ENCODE results near the gene ADCK2.

- TF ChIP-seq EGR1 (IDR thresholded peaks at IDR 0.05) (no peak), YY1 (IDR thresholded peaks at IDR 0.05; ENCODE audit: low read depth) (no peak), USF1 (IDR thresholded peaks at IDR 0.05) (no peak), FOXM1 (IDR thresholded peaks at IDR 0.05; ENCODE audit: borderline replicate concordance, low read depth) (no peak)
These were observed 6.4 kb downstream of the ADCK2 start for GRCh38 chr7:140679186-140679585.
